BJ (cell line): ENCODE measurements around the gene PPID. TPM values are rescaled to one million over a fixed set of nuclear protein-coding genes. Genes with fewer than 3 reads are reported as not detected.
"Not testable (repeated sequence)": the region's sequence is repeated elsewhere in the genome, so short reads cannot be mapped to it uniquely, and the experiment has no call there.

ENCODE experiments used
- CTCF ChIA-PET: fragments of 350-600 bp; formaldehyde crosslinking; extraction: SDS; loops from one replicate; lab custom pipeline; 2021; ENCODE audit warnings: antibody characterized with exemption, inconsistent platforms; lab: Yijun Ruan, JAX
- POLR2A ChIA-PET: fragments of 300-600 bp; sonication (Branson Sonifier 250); formaldehyde crosslinking; extraction: SDS; loops from one replicate; lab custom pipeline; 2021; ENCODE audit warnings: antibody characterized with exemption; lab: Charles Lee
- DNase-seq: peaks from one replicate; pipeline ENCODE4 v3.0.0-alpha.2; 2011; ENCODE audit warnings: low read depth
- H3K27me3 ChIP-seq: 2 replicates; pipeline ENCODE4 v1.6.0; 2011; ENCODE audit warnings: low read length; ENCODE audit not compliant: control insufficient read depth, insufficient read depth
- H3K36me3 ChIP-seq: 2 replicates; pipeline ENCODE4 v1.5.1; 2011; ENCODE audit warnings: low read length; ENCODE audit not compliant: control insufficient read depth, insufficient read depth
- H3K4me3 ChIP-seq: 2 replicates; pipeline ENCODE4 v1.5.1; 2011; ENCODE audit warnings: low read depth, mild to moderate bottlenecking, control low read depth, low read length
- CTCF ChIP-seq: IDR thresholded peaks from 2 replicates; pipeline ENCODE4 v1.5.1; 2011; ENCODE audit warnings: low read depth, mild to moderate bottlenecking, control low read depth, inconsistent platforms, low read length, moderate library complexity; ENCODE audit not compliant: insufficient read depth
- polyA plus RNA-seq: library from polyadenylated mRNA; depleted of rRNA; stranded (reverse); fragments of >200 nt; gene quantifications from 2 replicates; pipeline ENCODE4 v1.2.3, GENCODE V29; 2011

PPID gene
- polyA plus RNA-seq, 1 experiment: 11.3 TPM

DNA sequence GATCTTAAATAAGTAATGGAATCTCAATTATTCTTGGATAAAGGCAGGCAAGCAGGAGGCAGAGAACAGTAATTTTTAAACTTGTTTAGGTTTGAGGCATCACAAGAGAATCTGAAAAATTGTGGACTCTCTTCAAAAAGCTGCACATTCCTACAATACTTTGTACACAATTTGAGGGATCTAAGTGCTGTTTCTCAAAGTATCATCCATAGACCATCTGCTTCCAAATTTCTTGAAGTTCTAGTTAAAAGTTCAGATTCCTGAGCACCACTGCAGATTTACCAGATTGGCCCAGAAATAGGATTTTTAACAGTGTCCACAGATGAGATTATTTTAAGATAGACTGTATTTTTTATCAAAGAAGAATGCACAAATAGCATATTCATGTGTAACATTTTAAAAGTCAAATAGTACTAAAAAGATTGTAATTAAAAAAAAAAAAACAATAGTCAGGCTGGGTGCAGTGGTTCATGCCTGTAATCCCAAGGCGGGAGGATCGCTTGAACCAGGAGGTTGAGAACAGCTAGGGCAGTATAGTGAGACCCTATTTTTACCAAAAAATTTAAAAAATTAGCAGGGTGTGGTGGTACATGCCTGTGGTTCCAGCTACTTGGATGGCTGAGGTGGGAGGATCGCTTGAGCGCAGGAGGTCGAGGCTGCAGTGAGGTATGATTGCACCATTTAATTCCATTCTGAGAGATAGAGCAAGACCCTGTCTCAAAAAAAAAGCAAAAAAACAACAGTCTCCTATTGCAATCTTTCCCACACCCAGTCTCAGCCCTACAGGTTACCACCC, 31.4 kb upstream of the PPID start:
- no peak for TF ChIP-seq CTCF
- no peak overlapping the region for H3K4me3 ChIP-seq
- no peaks in the 10 kb centered on the region for H3K36me3 ChIP-seq
- DNase-seq: peak; percentile 91
- H3K27me3 ChIP-seq: no peaks in the 10 kb centered on the region
- CTCF ChIA-PET: no interaction called here
- POLR2A ChIA-PET: interaction anchor here (0.7 kb wide), 1 partner anchor 534 kb away, joined by 10 read pairs; no protein-coding TSS in a partner anchor

GRCh38 chr4:158750379-158750778, 27.2 kb upstream of the PPID start:
- ChIA-PET CTCF (no interaction called here), POLR2A (no interaction called here)
- Histone ChIP-seq H3K27me3 (no peaks in the 10 kb centered on the region), H3K36me3 (no peaks in the 10 kb centered on the region), H3K4me3 (no peak overlapping the region)
- no peak for TF ChIP-seq CTCF
- peak; percentile 94 for DNase-seq

DNA sequence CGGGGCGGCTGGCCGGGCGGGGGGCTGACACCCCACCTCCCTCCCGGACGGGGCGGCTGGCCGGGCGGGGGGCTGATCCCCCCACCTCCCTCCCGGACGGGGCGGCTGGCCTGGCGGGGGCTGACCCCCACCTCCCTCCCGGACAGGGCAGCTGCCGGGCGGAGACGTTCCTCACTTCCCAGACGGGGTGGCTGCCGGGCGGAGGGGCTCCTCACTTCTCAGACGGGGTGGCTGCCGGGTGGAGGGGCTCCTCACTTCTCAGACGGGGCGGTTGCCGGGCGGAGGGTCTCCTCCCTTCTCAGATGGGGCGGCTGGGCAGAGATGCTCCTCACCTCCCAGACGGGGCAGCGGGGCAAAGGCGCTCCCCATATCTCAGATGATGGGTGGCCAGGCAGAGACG, 23.3 kb upstream of the PPID start:
- H3K36me3 ChIP-seq, H3K27me3 ChIP-seq, H3K4me3 ChIP-seq, CTCF ChIA-PET, DNase-seq, POLR2A ChIA-PET: not testable (repeated sequence)

GRCh38 chr4:158741326-158742021, 18.3 kb upstream of the PPID start:
- no peak for TF ChIP-seq CTCF
- POLR2A ChIA-PET: no interaction called here

DNA sequence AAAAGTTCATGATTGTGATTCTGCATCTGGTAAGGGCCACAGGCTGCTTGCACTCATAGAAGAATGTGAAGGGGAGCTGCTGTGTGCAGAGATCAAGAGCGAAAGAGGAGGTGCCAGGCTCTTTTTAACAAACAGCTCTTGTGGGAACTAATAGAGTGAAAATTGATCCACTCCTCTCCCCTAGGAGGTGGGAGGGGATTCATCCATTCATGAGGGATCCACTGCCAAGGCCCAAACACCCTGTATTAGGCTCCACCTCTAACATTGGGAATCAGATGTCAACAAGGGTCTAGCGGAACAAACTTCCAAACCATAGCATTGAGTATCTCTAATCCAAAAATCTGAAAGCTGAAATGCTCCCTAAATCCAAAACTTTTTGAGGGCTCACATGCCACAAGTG, 16.4 kb upstream of the PPID start:
- ChIA-PET CTCF (interaction anchor here (1.0 kb wide), 1 partner anchor 112 kb away, joined by 3 read pairs; no protein-coding TSS in a partner anchor), POLR2A (no interaction called here)
- Histone ChIP-seq H3K4me3 (no peak overlapping the region), H3K36me3 (no peaks in the 10 kb centered on the region), H3K27me3 (no peaks in the 10 kb centered on the region)
- TF ChIP-seq CTCF: no peak
- DNase-seq: no peak

More at GRCh38 chr4:158741326-158742021, 18.3 kb upstream of the PPID start:
- DNase-seq: no peak
- Histone ChIP-seq H3K27me3 (no peaks in the 10 kb centered on the region), H3K4me3 (no peak overlapping the region), H3K36me3 (no peaks in the 10 kb centered on the region)
- CTCF ChIA-PET: interaction anchor here (1.0 to 1.6 kb wide), 2 partner anchors 11 to 115 kb away, joined by 3 read pairs; no protein-coding TSS in a partner anchor
